PC-9 (cell line): Measurements from ENCODE around the gene SLAMF6.

Source experiments
- EZH2 ChIP-seq: fragments of 200-600 bp; sonication (generic); IDR thresholded peaks from 2 replicates; pipeline ENCODE4 v1.8.0; 2017; ENCODE audit warnings: antibody characterized with exemption, low read depth
- TF ChIP-seq, protein P1 (sequence below): fragments of 200-600 bp; sonication (generic); conservative IDR thresholded peaks from 2 replicates; pipeline ENCODE4 v1.6.1; 2017; ENCODE audit warnings: mixed run types, antibody characterized with exemption, mild to moderate bottlenecking, moderate library complexity

DNA sequence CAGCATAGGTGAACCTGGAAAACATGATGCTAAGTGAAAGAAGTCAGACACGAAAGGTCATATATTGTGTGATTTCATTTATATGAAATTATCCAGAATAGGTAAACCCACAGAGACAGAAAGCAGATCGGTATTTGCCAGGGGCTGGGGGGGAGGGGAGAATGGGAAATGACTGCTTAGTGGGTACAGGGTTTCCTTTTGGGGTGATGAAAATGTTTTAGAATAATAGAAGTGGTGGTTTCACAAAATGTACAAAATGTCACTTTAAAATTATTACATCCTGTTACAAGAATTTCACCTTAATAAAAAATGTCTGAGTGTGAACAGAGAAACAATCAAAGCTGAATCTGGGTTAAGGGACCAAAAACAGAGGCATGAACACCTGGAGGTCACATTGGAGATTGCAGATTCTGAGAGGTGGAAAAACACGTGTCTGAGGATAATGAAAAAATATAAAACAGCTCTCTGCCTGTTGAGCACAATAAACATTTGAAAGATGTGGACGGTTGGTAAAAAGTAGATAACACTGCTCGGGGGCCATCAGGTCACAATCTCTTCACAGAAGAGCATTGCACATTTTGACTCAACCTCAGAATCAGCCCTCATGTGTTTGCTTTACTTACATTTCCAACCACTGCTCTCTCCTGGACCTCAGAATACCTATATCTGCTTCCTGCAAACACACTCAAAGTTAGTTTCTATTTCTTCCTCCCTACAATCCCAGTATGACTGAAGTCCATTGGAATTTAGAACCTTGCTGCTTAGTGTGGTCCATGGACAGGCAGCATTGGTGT, 3.2 kb downstream of the SLAMF6 start:
- TF ChIP-seq, protein P1, sequence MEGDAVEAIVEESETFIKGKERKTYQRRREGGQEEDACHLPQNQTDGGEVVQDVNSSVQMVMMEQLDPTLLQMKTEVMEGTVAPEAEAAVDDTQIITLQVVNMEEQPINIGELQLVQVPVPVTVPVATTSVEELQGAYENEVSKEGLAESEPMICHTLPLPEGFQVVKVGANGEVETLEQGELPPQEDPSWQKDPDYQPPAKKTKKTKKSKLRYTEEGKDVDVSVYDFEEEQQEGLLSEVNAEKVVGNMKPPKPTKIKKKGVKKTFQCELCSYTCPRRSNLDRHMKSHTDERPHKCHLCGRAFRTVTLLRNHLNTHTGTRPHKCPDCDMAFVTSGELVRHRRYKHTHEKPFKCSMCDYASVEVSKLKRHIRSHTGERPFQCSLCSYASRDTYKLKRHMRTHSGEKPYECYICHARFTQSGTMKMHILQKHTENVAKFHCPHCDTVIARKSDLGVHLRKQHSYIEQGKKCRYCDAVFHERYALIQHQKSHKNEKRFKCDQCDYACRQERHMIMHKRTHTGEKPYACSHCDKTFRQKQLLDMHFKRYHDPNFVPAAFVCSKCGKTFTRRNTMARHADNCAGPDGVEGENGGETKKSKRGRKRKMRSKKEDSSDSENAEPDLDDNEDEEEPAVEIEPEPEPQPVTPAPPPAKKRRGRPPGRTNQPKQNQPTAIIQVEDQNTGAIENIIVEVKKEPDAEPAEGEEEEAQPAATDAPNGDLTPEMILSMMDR = no peak
- TF ChIP-seq EZH2 = no peak
